GM23248 (cell line): Measurements from ENCODE around the gene TBRG4.

Experiments used
- EZH2 ChIP-seq: fragments of 200-600 bp; sonication (generic); IDR thresholded peaks from 2 replicates; pipeline ENCODE4 v1.6.1; 2018; ENCODE audit warnings: antibody characterized with exemption, mild to moderate bottlenecking; ENCODE audit not compliant: insufficient read depth, poor library complexity, severe bottlenecking
- EZH2phosphoT487 ChIP-seq: fragments of 200-600 bp; sonication (generic); IDR thresholded peaks from 2 replicates; pipeline ENCODE4 v1.6.1; 2018; ENCODE audit warnings: antibody characterized with exemption, moderate library complexity, mild to moderate bottlenecking, low read depth; ENCODE audit not compliant: insufficient read depth

- no peak for TF ChIP-seq EZH2phosphoT487
- TF ChIP-seq EZH2 = no peak
Observed at GRCh38 chr7:45160417-45160881, 49.0 kb upstream of the TBRG4 start.
